ENCODE data around the gene C1QTNF8. TPM values are rescaled to one million over a fixed set of nuclear protein-coding genes. Genes with fewer than 3 reads are reported as not detected.

C1QTNF8 gene
- total and polyA plus RNA-seq, 2 of the 13 experiments (the other 11 are each of a cell fraction or from before 2014, with no cell fraction given): 0.09 TPM; not detected in 1

DNA sequence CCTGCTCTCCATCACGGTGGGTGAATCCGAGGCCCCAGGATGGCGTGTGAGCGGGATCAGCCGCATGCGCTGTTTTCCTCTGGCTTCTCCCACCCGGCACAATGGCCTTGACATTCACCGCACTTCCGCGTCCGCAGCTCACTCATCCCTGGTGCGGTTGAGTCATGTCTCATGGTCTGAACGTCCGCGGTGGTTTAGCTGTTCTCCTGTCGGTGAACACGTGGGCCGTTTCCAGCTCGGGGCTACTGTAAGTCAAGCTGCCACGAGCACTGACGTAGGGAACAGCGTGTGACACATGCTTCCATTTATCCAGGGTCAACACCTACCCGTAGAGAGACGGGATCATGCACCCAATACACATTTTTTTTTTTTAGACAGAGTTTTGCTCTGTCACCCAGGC lies 41.6 kb upstream of the C1QTNF8 start (continued):
- TF ChIP-seq GATA4 (IDR thresholded peaks at IDR 0.05; ENCODE audit: borderline replicate concordance, low read depth): no peak
- TF ChIP-seq ZNF383 (CRISPR knock-in tag; IDR thresholded peaks at IDR 0.05; ENCODE audit: borderline replicate concordance): no peak
- TF ChIP-seq ZNF354B (CRISPR knock-in tag; IDR thresholded peaks at IDR 0.05): no peak
- TF ChIP-seq, protein P1, sequence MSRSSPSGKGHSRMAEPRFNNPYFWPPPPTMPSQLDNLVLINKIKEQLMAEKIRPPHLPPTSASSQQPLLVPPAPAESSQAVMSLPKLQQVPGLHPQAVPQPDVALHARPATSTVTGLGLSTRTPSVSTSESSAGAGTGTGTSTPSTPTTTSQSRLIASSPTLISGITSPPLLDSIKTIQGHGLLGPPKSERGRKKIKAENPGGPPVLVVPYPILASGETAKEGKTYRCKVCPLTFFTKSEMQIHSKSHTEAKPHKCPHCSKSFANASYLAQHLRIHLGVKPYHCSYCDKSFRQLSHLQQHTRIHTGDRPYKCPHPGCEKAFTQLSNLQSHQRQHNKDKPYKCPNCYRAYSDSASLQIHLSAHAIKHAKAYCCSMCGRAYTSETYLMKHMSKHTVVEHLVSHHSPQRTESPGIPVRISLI (CRISPR knock-in tag; IDR thresholded peaks at IDR 0.05; ENCODE audit: borderline replicate concordance): no peak
- no peak for TF ChIP-seq ZNF605 (CRISPR knock-in tag; IDR thresholded peaks at IDR 0.05)
- TF ChIP-seq MBNL3 (CRISPR knock-in tag; conservative IDR thresholded peaks at IDR 0.05): no peak
- no peak for TF ChIP-seq ZNF556 (CRISPR knock-in tag; IDR thresholded peaks at IDR 0.05; ENCODE audit: borderline replicate concordance)
- peak; percentile 34 for TF ChIP-seq CREM (IDR thresholded peaks at IDR 0.05)
- no peak for TF ChIP-seq CREM (CRISPR knock-in tag; IDR thresholded peaks at IDR 0.05)
- TF ChIP-seq JDP2 (CRISPR knock-in tag; IDR thresholded peaks at IDR 0.05; ENCODE audit: borderline replicate concordance): no peak
- TF ChIP-seq, protein P2, sequence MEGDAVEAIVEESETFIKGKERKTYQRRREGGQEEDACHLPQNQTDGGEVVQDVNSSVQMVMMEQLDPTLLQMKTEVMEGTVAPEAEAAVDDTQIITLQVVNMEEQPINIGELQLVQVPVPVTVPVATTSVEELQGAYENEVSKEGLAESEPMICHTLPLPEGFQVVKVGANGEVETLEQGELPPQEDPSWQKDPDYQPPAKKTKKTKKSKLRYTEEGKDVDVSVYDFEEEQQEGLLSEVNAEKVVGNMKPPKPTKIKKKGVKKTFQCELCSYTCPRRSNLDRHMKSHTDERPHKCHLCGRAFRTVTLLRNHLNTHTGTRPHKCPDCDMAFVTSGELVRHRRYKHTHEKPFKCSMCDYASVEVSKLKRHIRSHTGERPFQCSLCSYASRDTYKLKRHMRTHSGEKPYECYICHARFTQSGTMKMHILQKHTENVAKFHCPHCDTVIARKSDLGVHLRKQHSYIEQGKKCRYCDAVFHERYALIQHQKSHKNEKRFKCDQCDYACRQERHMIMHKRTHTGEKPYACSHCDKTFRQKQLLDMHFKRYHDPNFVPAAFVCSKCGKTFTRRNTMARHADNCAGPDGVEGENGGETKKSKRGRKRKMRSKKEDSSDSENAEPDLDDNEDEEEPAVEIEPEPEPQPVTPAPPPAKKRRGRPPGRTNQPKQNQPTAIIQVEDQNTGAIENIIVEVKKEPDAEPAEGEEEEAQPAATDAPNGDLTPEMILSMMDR (CRISPR knock-in tag; IDR thresholded peaks at IDR 0.05): no peak
- no peak for TF ChIP-seq ZNF264 (CRISPR knock-in tag; IDR thresholded peaks at IDR 0.05)
- no peak for TF ChIP-seq ZNF33A (CRISPR knock-in tag; IDR thresholded peaks at IDR 0.05; ENCODE audit: borderline replicate concordance)
- no peak for TF ChIP-seq SIX4 (CRISPR knock-in tag; IDR thresholded peaks at IDR 0.05)
- TF ChIP-seq, protein P3, sequence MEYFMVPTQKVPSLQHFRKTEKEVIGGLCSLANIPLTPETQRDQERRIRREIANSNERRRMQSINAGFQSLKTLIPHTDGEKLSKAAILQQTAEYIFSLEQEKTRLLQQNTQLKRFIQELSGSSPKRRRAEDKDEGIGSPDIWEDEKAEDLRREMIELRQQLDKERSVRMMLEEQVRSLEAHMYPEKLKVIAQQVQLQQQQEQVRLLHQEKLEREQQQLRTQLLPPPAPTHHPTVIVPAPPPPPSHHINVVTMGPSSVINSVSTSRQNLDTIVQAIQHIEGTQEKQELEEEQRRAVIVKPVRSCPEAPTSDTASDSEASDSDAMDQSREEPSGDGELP (IDR thresholded peaks at IDR 0.05; ENCODE audit: borderline replicate concordance, low read depth): no peak
- TF ChIP-seq ZXDC (CRISPR knock-in tag; IDR thresholded peaks at IDR 0.05): no peak
- no peak for TF ChIP-seq ZBTB38 (CRISPR knock-in tag; IDR thresholded peaks at IDR 0.05)
- TF ChIP-seq TERF1 (CRISPR knock-in tag; IDR thresholded peaks at IDR 0.05): no peak
- TF ChIP-seq RNF2 (conservative IDR thresholded peaks at IDR 0.05; ENCODE audit: low read depth): peak; percentile 91
- no peak for TF ChIP-seq CENPX (CRISPR knock-in tag; IDR thresholded peaks at IDR 0.05)
- peak; percentile 94 for TF ChIP-seq ELF1 (CRISPR knock-in tag; IDR thresholded peaks at IDR 0.05)
- TF ChIP-seq ZNF589 (CRISPR knock-in tag; conservative IDR thresholded peaks at IDR 0.05): no peak; the same call in 1 of the 2 replicates
- TF ChIP-seq KDM2A (CRISPR knock-in tag; IDR thresholded peaks at IDR 0.05; ENCODE audit: borderline replicate concordance, low read depth): peak; percentile 80
- TF ChIP-seq SP1 (IDR thresholded peaks at IDR 0.05): no peak
- no peak for TF ChIP-seq SP1 (CRISPR knock-in tag; IDR thresholded peaks at IDR 0.05)
- TF ChIP-seq FOXP1 (IDR thresholded peaks at IDR 0.05): no peak
- TF ChIP-seq FOXP1 (CRISPR knock-in tag; IDR thresholded peaks at IDR 0.05): no peak
